Cardiac muscle cell (in vitro differentiated cells and primary cell): ENCODE measurements around the gene TROAP. TPM values are rescaled to one million over a fixed set of nuclear protein-coding genes. Genes with fewer than 3 reads are reported as not detected.

Experiments
- DNase-seq, 2 donors: peaks; one replicate each; pipeline versions ENCODE4 v3.0.0 to v3.0.0-alpha.2; 2010 to 2017; ENCODE audit warnings: low read depth in 1 of 2, low spot score in 1 of 2
- H3K27ac ChIP-seq: fragments of 200-600 bp; sonication (generic); 2 replicates; pipeline ENCODE4 v1.5.1; 2016
- H3K27me3 ChIP-seq: fragments of 200-600 bp; sonication (generic); 2 replicates; pipeline ENCODE4 v1.6.0; 2016; ENCODE audit warnings: control low read depth
- H3K36me3 ChIP-seq: fragments of 200-600 bp; sonication (generic); 2 replicates; pipeline ENCODE4 v1.5.1; 2016; ENCODE audit warnings: control low read depth
- H3K4me1 ChIP-seq: fragments of 200-600 bp; sonication (generic); 2 replicates; pipeline ENCODE4 v1.8.1; 2017; ENCODE audit warnings: low read depth, mild to moderate bottlenecking, mixed run types
- H3K4me3 ChIP-seq: fragments of 200-600 bp; sonication (generic); 2 replicates; pipeline ENCODE4 v1.5.1; 2016; ENCODE audit warnings: mild to moderate bottlenecking
- H3K9me3 ChIP-seq: fragments of 200-600 bp; sonication (generic); 2 replicates; pipeline ENCODE4 v1.5.1; 2017; ENCODE audit warnings: low read depth, mild to moderate bottlenecking, control low read depth
- CTCF ChIP-seq: IDR thresholded peaks from 2 replicates; pipeline ENCODE4 v1.5.1; 2012; ENCODE audit warnings: low read depth, mild to moderate bottlenecking, low read length
- polyA plus RNA-seq: library from polyadenylated mRNA; unstranded; fragments of >200 nt; fragmentation: Nextera tagmentation; extraction: Ambion mirVana; gene quantifications from 2 replicates; pipeline ENCODE4 v1.2.1, GENCODE V29; 2016
- total RNA-seq: library from RNA; depleted of rRNA; stranded (reverse); fragments of >200 nt; gene quantifications from 2 replicates; pipeline ENCODE4 v1.2.3, GENCODE V29; 2016

Gene TROAP
- total and polyA plus RNA-seq, 2 experiments from 2014 or later, result 8.2 to 72.9 TPM

- H3K36me3 ChIP-seq, result no peaks in the 10 kb centered on the region
- H3K27me3 ChIP-seq, result peaks cover 81% of the 10 kb centered on the region
- no peak for TF ChIP-seq CTCF
- DNase-seq, result no peak
- no peak overlapping the region for H3K4me3 ChIP-seq
- H3K27ac ChIP-seq, result no peak overlapping the region
- no peaks in the 10 kb centered on the region for H3K4me1 ChIP-seq
- H3K9me3 ChIP-seq, result no peaks in the 10 kb centered on the region
Observed at GRCh38 chr12:49334226-49334625, 11.2 kb downstream of the TROAP start.

GRCh38 chr12:49334681-49335080 is 11.6 kb downstream of the TROAP start:
- Histone ChIP-seq H3K9me3 (no peaks in the 10 kb centered on the region), H3K27me3 (peaks cover 86% of the 10 kb centered on the region), H3K27ac (no peak overlapping the region), H3K4me3 (no peak overlapping the region), H3K36me3 (no peaks in the 10 kb centered on the region), H3K4me1 (no peaks in the 10 kb centered on the region)
- no peak for TF ChIP-seq CTCF
- DNase-seq, result no peak

- DNase-seq, result no peak
- no peak overlapping the region for H3K4me3 ChIP-seq
- no peak for TF ChIP-seq CTCF
- no peaks in the 10 kb centered on the region for H3K36me3 ChIP-seq
- no peaks in the 10 kb centered on the region for H3K4me1 ChIP-seq
- no peak overlapping the region for H3K27ac ChIP-seq
- no peaks in the 10 kb centered on the region for H3K9me3 ChIP-seq
- H3K27me3 ChIP-seq, result peaks cover 92% of the 10 kb centered on the region
Observed at GRCh38 chr12:49335118-49335954, 12.3 kb downstream of the TROAP start.

- TF ChIP-seq CTCF, result no peak
- Histone ChIP-seq H3K9me3 (no peaks in the 10 kb centered on the region), H3K36me3 (no peaks in the 10 kb centered on the region), H3K27me3 (peaks cover 100% of the 10 kb centered on the region), H3K4me1 (no peaks in the 10 kb centered on the region), H3K4me3 (no peak overlapping the region), H3K27ac (no peak overlapping the region)
- DNase-seq, result no peak
Observed at GRCh38 chr12:49335955-49336644, 13.0 kb downstream of the TROAP start.

GRCh38 chr12:49336645-49337584 is 13.9 kb downstream of the TROAP start, which contains the start of gene C1QL4:
TSS of gene C1QL4 (minus strand) at chr12:49337188. CDS start at chr12:49336477, 711 bp downstream.
- no peaks in the 10 kb centered on the region for H3K36me3 ChIP-seq
- no peaks in the 10 kb centered on the region for H3K4me1 ChIP-seq
- H3K27me3 ChIP-seq, result peaks cover 100% of the 10 kb centered on the region
- TF ChIP-seq CTCF, result peak; percentile 80
- DNase-seq, result peak; percentile 75 to 89
- H3K27ac ChIP-seq, result no peak within 1 kb of the TSS
- H3K4me3 ChIP-seq, result peak within 1 kb of the TSS; percentile 19
- no peaks in the 10 kb centered on the region for H3K9me3 ChIP-seq
